ENCODE data around the gene SGTA. TPM values are rescaled to one million over a fixed set of nuclear protein-coding genes. Genes with fewer than 3 reads are reported as not detected.
"Not testable (repeated sequence)": the region's sequence is repeated elsewhere in the genome, so short reads cannot be mapped to it uniquely, and the experiment has no call there.

Gene SGTA
- total RNA-seq, 1 donor from 2014 or later = 64.4 TPM

DNA sequence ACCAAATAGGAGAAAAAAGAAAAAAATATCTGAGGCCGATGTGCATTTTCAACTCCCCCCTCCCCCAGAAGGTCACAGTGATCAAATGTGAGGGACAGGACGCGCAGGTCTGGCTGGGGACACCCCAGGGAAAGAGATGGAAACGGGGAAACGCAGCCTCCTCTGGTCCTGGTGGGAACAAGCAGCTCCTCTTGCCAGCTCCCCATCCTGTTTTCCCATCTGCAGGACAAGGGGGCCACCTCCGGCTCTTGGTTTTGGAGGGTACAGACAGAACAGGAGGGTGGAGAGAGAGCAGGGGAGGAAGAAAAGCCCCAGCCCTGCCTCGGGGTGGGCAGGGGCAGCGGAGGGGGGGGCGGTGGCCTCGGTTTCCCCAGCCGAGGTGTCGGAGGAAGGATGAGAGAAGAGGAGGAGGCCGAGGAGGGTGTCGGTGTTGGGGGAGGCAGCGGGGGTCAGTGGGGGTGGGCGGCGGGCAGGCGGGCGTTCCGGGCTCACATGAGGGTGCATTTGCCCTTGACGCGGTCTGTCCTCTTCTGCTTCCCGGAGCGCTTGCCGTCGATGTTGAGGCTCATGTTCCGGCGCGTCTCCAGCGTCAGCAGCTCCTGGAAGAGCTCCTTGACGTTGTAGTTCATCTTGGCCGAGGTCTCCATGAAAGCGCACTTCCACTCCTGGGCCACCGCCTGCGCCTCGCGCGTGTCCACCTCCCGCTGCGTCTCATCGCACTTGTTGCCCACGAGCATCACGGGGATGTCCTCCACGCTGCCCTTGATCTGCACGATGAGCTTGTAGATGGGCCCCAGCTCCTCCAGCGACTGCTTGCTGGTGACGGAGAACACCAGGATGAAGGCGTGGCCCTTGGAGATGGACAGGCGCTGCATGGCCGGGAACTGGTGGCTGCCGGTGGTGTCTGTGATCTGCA lies 66.1 kb downstream of the SGTA start:
- TF ChIP-seq, protein P1, sequence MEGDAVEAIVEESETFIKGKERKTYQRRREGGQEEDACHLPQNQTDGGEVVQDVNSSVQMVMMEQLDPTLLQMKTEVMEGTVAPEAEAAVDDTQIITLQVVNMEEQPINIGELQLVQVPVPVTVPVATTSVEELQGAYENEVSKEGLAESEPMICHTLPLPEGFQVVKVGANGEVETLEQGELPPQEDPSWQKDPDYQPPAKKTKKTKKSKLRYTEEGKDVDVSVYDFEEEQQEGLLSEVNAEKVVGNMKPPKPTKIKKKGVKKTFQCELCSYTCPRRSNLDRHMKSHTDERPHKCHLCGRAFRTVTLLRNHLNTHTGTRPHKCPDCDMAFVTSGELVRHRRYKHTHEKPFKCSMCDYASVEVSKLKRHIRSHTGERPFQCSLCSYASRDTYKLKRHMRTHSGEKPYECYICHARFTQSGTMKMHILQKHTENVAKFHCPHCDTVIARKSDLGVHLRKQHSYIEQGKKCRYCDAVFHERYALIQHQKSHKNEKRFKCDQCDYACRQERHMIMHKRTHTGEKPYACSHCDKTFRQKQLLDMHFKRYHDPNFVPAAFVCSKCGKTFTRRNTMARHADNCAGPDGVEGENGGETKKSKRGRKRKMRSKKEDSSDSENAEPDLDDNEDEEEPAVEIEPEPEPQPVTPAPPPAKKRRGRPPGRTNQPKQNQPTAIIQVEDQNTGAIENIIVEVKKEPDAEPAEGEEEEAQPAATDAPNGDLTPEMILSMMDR (conservative IDR thresholded peaks at IDR 0.05) = no peak
- no peak for DNase-seq (ENCODE audit: extremely low spot score, unreplicated experiment)
- H3K27ac Mint-ChIP-seq = no peak overlapping the region
- H3K4me1 Mint-ChIP-seq (ENCODE audit: unreplicated experiment) = peaks cover 4% of the 10 kb centered on the region
- peaks cover 5% of the 10 kb centered on the region for H3K9me3 Mint-ChIP-seq
- no peak overlapping the region for H3K4me3 Mint-ChIP-seq
- peaks cover 6% of the 10 kb centered on the region for H3K36me3 Mint-ChIP-seq
- peaks cover 17% of the 10 kb centered on the region for H3K27me3 Mint-ChIP-seq

DNA sequence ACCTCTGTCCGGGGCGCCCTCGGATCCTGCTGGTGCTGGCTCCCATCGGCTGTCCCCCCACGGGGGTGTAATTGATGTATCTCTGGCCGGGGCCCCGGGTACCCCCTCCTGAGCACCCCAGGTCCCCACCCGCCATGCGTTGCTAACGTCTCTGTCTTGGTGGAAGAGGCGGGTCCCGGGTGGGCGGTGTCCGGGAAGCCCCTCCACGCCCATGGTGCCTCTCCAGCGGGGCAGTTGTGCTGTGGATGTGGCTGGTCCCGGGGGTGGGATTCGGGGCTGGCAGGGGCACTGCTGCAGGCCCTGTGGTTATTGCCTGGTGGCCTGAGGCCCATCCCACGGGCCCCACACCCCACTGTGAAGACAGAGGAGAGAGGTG lies 66.8 kb downstream of the SGTA start:
- no peak overlapping the region for H3K27ac Mint-ChIP-seq
- TF ChIP-seq, protein P1 (conservative IDR thresholded peaks at IDR 0.05) = no peak
- no peak for DNase-seq (ENCODE audit: extremely low spot score, unreplicated experiment)
- no peak overlapping the region for H3K4me3 Mint-ChIP-seq
- H3K27me3 Mint-ChIP-seq = peaks cover 19% of the 10 kb centered on the region
- H3K9me3 Mint-ChIP-seq = peaks cover 5% of the 10 kb centered on the region
- H3K4me1 Mint-ChIP-seq (ENCODE audit: unreplicated experiment) = peaks cover 4% of the 10 kb centered on the region
- peaks cover 6% of the 10 kb centered on the region for H3K36me3 Mint-ChIP-seq

DNA sequence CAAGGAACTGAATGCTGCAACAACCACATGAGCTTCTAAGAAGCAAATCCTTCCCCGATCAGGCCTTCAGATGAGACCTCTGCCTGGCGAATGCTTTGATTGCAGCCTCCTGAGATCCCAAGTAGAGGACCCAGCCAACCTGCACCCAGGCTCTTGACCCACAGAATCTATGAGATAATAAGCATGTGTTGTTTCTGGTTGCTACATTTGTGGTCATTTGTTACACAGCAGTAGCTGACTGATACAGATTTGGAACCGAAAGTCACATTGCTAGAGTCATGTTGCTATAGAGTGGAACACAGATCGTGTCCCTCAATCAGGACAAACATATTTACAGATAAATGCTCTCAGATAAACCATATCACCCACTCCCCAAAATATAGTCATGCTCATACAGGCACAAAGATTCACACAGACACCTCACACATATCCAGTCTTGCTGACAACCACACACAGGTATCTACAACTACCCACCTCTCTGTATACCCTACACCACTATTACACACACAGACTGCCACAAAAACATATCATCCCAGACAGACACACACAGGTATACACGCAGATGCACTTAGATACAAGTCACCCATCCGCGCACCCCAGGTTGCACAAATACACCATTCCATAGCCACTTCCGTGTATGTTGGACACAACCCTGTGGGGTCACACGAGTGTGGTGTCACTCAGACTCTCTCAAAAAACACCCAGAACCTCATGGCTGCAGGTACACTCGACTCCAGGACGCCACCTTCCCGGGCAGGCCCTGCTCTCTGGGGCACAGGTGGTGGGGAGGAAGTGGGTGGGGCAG lies 67.4 kb downstream of the SGTA start:
- Mint-ChIP-seq H3K27me3 (peaks cover 20% of the 10 kb centered on the region), H3K4me3 (no peak overlapping the region), H3K9me3 (peaks cover 5% of the 10 kb centered on the region), H3K36me3 (peaks cover 6% of the 10 kb centered on the region), H3K4me1 (ENCODE audit: unreplicated experiment) (peaks cover 4% of the 10 kb centered on the region), H3K27ac (no peak overlapping the region)
- no peak for DNase-seq (ENCODE audit: extremely low spot score, unreplicated experiment)
- TF ChIP-seq, protein P1 (conservative IDR thresholded peaks at IDR 0.05) = no peak

DNA sequence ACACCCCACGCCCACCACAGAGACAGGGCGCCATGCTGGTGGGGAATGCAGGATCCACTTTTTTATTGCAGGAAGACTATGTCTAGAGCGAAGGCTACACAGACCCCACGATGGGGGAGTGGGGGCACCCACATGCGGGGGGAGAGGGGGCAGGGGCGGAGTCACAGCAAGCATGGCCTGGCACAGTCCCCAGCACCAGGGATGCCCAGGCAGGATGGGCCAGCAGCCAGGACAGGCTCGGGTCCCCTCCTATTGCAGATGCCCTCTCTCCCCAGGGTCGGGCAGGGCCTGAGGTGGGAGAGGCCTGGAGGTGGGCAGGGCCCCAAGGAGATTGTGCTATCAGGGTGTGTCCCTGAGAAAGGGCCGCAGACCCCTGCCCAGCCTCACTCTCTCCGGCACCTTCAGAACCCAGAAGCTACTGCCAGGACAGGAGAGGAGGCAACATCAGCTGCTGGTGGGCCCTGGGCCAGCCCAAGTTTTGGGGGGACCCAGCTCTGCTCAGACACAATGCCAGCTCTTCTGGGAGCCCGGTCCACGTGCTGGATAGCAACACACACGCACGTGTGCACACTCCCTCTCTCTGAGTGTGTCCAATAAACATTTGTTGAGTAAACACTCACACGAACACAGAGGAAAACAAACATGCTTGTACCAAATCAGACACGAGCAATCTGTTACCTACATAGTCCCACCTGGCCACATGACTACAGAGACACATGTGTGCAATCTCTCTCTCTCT lies 68.4 kb downstream of the SGTA start:
- H3K27ac Mint-ChIP-seq = no peak overlapping the region
- H3K4me1 Mint-ChIP-seq (ENCODE audit: unreplicated experiment) = peaks cover under 1% of the 10 kb centered on the region
- H3K27me3 Mint-ChIP-seq = peaks cover 17% of the 10 kb centered on the region
- H3K36me3 Mint-ChIP-seq = peaks cover 6% of the 10 kb centered on the region
- TF ChIP-seq, protein P1 (conservative IDR thresholded peaks at IDR 0.05) = no peak
- no peak for DNase-seq (ENCODE audit: extremely low spot score, unreplicated experiment)
- H3K4me3 Mint-ChIP-seq = no peak overlapping the region
- peaks cover 5% of the 10 kb centered on the region for H3K9me3 Mint-ChIP-seq

DNA sequence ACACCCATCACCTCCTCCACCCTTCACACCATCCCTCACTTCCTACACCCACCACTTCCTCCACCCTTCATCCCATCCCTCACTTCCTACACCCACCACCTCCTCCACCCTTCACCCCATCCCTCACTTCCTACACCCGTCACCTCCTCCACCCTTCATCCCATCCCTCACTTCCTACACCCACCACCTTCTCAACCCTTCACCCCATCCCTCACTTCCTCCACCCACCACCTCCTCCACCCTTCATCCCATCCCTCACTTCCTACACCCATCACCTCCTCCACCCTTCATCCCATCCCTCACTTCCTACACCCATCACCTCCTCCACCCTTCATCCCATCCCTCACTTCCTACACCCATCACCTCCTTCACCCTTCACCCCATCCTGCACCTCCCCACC lies 69.0 kb downstream of the SGTA start:
- H3K27me3 Mint-ChIP-seq = peaks cover 15% of the 10 kb centered on the region
- not testable (repeated sequence) for H3K9me3 Mint-ChIP-seq; H3K4me1 Mint-ChIP-seq (ENCODE audit: unreplicated experiment); H3K27ac Mint-ChIP-seq; H3K4me3 Mint-ChIP-seq; H3K36me3 Mint-ChIP-seq; DNase-seq (ENCODE audit: extremely low spot score, unreplicated experiment)

DNA sequence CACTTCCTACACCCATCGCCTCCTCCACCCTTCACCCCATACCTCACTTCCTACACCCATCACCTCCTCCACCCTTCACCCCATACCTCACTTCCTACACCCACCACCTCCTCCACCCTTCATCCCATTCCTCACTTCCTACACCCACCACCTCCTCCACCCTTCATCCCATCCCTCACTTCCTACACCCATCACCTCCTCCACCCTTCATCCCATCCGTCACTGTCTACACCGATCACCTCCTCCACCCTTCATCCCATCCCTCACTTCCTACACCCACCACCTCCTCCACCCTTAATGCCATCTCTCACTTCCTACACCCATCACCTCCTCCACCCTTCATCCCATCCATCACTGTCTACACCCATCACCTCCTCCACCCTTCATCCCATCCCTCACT lies 69.9 kb downstream of the SGTA start:
- not testable (repeated sequence) for H3K4me3 Mint-ChIP-seq; H3K4me1 Mint-ChIP-seq (ENCODE audit: unreplicated experiment); DNase-seq (ENCODE audit: extremely low spot score, unreplicated experiment); H3K36me3 Mint-ChIP-seq; H3K9me3 Mint-ChIP-seq; H3K27ac Mint-ChIP-seq
- peaks cover 15% of the 10 kb centered on the region for H3K27me3 Mint-ChIP-seq
